ENCODE data around the gene GPX8.

Gene GPX8

DNA sequence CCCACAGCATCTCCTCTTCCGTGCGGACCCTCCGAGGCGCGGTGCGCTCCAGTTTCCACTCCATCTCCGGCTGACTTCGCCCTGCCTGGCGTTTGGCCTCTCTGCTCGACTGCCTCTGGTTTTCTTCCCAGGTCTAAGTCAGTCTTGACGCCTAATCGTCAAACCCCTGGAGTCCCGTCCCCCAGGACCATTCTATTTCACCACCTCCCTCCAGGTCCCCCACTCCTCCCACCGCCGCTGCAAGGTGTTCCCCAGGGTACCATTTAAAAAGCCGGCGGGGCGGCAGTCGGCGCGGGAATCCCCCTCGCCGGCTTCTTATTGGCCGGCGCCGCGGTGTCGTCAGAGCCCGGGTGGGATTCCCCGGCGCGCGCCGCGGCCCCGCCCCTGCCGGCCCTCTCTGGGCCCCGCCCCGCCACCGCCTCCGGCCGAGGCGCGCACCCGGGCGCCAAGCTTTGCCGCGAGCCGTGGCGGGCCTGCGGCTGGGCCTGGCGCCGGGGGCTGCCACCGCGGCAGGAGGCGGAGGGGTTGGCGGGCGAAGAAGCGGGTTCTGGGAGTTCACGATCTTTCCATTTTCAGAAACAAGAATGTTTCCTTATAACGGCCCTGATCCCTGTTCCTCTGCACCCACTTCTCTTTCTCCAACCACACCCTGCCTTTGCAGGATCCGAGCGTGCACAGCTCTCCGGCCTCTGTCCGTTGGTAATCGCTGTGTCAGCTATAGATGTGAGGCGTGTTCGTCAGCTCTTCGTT lies 13.1 kb downstream of the GPX8 start, which contains the start of gene CDC20B:
CDC20B (minus strand) TSS at position 241 of the 750 bp plus-strand sequence; CDS start at position 64, 177 bp downstream.
- peak; percentile 51 to 76 (median 66) for DNase-seq

DNA sequence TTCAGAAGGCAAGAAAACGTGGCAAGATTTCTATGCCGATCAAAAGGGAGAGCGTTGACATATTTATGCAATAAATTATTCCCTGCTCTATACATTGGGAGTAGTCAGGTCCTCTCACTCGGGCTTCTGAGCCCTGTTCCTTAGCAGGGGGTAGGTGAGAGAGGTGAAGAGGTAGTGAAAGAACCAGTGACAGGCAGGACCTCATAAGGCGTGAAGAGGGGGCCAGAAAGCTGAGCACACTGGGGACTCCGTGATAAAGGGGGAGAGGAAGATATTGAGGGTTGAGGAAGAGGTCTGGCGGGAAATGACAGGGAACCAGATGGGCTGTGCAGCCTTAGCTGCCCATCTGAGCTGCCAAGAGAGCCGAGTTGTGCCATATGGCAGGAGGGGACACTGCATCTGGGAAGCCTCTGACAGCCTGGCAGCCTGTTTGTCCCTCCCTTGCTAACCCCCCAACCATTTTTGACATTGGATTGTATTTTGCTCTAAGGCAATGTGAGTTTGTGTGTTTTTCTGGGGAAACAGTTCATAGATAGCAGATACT lies 13.8 kb downstream of the GPX8 start:
- DNase-seq: no peak

DNA sequence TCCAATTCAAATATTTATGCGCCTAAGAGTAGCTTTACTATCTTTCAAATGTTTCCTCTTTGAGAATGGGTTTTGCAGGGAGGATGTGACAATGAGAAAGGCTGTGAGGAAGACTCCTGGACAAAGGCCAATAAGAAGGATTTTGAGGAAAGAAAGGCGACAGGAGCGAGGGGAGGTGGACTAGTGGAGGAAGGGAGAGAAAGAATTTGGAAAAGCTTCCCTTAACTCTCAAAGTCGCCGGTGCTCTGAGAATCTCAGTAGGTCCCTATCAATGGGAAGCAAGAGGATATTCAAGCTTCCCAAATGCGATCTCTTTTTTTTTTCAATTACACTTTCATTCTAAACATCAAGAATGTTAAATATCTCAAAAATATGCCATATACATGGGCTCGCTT lies 15.8 kb downstream of the GPX8 start:
- DNase-seq: no peak

DNA sequence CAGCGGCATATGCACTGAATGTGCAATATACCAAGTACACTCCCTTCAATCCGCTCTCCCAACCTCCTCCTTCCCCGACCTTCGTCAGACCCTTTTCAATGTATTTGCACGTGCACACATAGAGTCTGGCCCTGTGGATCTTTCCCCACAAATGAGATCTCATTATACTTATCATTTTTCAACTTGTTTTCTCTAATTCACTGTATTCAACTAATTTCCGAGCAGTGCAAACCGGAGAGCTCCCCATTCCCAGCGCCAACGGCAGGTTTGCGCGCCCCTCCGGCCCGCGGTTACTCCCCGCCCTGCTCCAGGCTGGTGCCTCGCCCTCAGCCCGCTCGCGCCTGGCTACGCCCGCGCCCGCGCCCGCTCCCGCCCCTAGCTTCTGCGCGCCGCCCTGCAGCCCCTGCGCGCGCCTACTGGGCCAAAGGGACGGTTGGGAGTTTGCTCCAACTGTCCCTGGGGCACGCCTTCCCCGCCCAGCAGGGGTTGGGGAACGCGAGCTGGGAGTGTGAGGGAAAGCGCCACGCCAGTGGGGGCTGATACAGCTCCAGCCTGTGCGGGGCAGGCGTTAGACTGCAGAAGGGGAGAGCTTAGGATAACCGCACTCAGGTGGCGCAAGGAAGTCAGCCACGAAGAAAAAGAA lies 16.3 kb downstream of the GPX8 start:
- DNase-seq: peak in 2 of 5 experiments; percentile 5 to 26

DNA sequence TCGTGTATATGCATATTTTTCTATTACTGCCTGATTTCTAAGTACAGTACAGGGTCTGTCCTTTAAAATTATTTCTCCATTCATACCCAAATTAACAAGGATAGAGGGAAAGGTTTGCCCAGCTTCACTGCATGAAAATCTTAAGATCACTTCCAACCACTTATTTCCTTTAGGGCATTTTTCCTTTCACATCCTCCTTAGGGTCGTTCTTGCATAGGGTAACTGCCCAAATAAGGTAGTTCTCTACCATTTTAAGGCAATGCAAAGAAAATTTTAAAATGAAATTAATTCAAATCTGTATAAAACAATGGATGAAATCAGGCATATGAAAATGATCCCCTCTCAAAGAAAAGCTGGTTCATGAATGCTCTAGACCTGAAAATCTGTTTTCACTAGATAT lies 17.1 kb downstream of the GPX8 start:
- no peak for DNase-seq

DNA sequence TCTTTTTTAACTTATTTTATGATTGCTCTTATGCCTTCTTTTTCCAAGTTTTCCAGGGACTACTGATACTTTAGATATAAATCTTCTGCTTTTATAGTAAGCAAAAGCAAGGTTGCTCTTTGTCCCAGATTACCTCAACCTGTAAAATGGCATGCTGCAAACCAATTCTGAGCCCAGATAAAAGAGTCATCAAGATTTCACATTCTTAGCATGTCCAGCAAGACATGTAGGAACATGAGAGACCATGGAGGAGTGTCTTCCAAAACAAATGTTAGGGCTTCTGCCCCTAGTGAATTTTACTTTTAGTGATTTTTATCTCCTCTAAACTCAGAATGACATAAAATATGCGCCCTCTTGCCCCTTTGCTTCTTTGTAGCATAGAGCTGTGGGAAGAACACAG lies 20.0 kb downstream of the GPX8 start:
- no peak for DNase-seq

DNA sequence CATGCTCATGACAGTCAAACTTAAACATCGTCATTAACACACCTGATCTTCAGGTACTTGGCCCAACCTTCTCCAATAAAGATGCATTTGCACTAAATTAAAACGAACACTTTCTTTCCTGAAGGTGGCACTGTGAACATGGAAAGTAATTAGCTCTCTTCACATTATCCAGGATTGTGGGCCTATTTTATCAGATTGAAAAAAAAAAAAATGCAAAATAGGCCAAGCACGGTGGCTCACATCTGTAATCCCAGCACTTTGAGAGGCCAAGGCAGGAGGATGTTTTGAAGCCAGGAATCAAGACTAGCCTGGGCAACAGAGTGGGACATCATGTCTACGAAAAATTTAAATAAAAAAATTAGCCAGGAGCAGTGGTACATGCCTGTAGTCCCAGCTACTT lies 27.4 kb downstream of the GPX8 start:
- DNase-seq: no peak

DNA sequence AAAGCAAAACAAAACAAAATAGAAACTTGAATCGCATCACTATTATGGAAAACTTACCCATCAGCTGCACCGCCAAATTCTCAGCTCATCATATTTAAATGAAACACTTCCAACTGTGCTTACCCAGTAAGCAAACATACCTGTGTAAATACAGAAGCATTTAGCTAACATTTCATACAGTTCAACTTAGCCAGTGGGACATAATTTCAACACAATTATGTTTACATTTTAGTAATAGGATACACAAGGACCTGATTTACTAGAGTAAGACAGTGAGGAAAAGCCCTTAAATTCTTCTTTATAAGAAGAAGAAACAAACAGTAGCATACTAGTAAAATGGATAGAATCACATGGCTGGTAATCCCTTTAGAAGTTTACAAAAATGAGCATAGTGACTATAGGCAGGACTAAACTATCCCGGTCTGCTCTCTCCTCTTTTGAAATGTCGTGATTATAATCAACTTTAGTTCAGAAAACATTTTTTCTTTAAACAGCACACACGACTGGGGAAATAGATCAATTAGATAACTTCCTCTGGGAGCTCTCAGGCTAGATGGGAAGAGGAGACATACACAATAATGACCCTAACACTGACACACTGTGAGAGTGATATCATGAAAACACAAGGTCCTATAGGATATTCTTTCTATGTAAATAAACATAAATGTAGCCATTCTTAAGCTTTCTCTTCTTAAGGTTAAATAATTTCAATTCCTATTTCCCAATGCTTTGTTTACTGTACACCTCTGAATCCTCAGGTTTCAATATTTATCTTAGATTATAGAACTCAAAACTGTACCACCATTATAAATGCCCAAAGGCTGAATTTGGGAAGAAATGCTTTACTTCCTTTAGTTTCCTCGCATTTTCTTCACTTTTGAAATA lies 28.9 kb downstream of the GPX8 start:
- no peak for DNase-seq

DNA sequence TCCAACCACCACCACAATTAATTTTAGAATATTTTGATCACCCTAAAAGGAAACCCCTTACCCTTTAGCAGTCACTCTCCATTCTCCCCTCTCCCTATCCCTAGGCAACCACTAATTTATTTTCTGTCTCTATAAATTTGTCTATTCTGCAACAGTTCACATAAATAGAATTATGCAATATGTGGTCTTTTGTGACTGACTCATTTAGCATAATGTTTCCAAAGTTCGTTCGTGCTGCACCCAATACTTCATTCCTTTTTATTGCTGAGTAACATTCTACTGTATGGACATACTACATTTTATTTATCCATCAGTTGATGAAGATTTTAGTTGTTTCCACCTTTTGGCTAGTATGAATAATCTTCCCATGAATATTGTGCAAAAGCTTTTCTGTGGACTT lies 31.2 kb downstream of the GPX8 start:
- DNase-seq: no peak

DNA sequence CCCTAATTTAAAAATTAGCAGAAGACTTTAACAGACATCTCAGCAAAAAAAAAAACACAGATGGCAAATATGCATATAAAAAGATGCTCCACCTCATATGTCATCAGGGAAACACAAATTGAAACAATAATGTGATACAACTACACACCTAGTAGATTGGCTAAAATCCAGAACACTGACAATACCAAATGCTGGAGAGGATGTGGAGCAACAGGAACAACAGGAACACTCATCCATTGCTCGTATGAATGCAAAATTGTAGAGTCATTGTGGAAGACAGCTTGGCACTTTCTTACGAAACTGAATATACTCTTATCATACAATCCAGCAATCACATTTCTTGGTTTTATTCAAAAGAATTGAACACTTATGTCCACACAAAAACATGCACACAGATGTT lies 45.0 kb downstream of the GPX8 start:
- DNase-seq: no peak

DNA sequence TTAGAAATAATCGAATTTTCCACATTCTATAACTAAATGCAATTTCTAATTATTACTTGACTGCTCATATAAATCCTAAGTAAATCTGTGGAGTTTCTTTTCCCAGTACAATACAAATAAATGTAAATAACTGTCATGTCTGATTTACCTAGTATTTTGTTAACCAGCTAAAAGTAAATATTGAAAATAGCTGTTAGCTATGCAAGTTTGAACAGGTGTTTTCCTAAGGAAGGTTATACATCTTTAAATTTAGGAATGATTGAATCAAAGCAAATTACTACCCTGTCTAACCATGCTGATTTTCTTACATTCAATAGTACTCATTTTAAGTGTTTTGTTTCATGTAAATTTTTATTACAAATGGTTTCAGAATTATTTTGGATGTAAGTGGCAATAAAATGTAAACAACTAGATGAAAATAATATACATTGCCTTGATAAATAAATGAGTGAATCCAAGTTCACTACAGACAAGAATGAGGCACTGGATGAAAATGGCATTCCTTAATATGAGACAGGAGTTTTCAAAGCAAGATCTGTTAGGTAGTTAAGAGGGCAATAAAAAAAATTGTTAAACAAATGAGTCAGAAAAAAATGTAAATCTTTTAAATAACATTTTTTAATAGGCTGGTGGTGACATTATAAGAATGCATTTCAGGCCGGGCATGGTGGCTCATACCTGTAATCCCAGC lies 51.4 kb downstream of the GPX8 start:
- DNase-seq: no peak
